Osteoblast (primary cell): Measurements from ENCODE around the gene PNMA6F. TPM values are rescaled to one million over a fixed set of nuclear protein-coding genes. Genes with fewer than 3 reads are reported as not detected.

Experiments used
- DNase-seq: peaks from one replicate; pipeline ENCODE4 v3.0.0; 2011; ENCODE audit warnings: low spot score, mixed read lengths; ENCODE audit not compliant: insufficient read length; ENCODE audit errors: missing footprints
- H2AFZ ChIP-seq: 2 replicates; pipeline ENCODE4 v1.6.0; 2011; ENCODE audit warnings: mild to moderate bottlenecking, low read length
- H3K27ac ChIP-seq: 2 replicates; pipeline ENCODE4 v1.5.1; 2011; ENCODE audit warnings: mild to moderate bottlenecking, low read depth, low read length, moderate library complexity
- H3K27me3 ChIP-seq: 2 replicates; pipeline ENCODE4 v1.6.0; 2012; ENCODE audit warnings: mild to moderate bottlenecking, control low read depth, inconsistent platforms, low read length, moderate library complexity; ENCODE audit not compliant: insufficient read depth
- H3K36me3 ChIP-seq: 2 replicates; pipeline ENCODE4 v1.5.1; 2011; ENCODE audit warnings: mild to moderate bottlenecking, low read length, control low read depth, moderate library complexity; ENCODE audit not compliant: insufficient read depth
- H3K4me1 ChIP-seq: 2 replicates; pipeline ENCODE4 v1.5.1; 2011; ENCODE audit warnings: mild to moderate bottlenecking, low read length, control low read depth, moderate library complexity; ENCODE audit not compliant: insufficient read depth
- H3K4me2 ChIP-seq: 2 replicates; pipeline ENCODE4 v1.6.0; 2011; ENCODE audit warnings: mild to moderate bottlenecking, low read length; ENCODE audit not compliant: insufficient read depth
- H3K4me3 ChIP-seq: fragments of 200-600 bp; sonication (generic); 3 replicates; pipeline ENCODE4 v1.5.1; 2012; ENCODE audit warnings: mild to moderate bottlenecking, low read length, inconsistent platforms; ENCODE audit not compliant: insufficient read depth
- H3K79me2 ChIP-seq: 2 replicates; pipeline ENCODE4 v1.6.0; 2012; ENCODE audit warnings: mild to moderate bottlenecking, low read length, control low read depth, inconsistent platforms; ENCODE audit not compliant: insufficient read depth
- H3K9me3 ChIP-seq: 2 replicates; pipeline ENCODE4 v1.5.1; 2011; ENCODE audit warnings: low read depth, low read length, control low read depth
- H4K20me1 ChIP-seq: 2 replicates; pipeline ENCODE4 v1.6.0; 2012; ENCODE audit warnings: mild to moderate bottlenecking, low read length, control low read depth; ENCODE audit not compliant: insufficient read depth
- total RNA-seq: library from RNA; depleted of rRNA; stranded (reverse); fragments of >200 nt; gene quantifications from 2 replicates; pipeline ENCODE4 v1.2.3, GENCODE V29; 2012
- TF ChIP-seq, protein P1 (sequence below): IDR thresholded peaks from 2 replicates; pipeline ENCODE4 v1.5.1; 2011; ENCODE audit warnings: mild to moderate bottlenecking, low read depth, low read length, moderate library complexity; ENCODE audit errors: extremely low read depth

The PNMA6F gene
- total RNA-seq, 1 donor = not detected

DNA sequence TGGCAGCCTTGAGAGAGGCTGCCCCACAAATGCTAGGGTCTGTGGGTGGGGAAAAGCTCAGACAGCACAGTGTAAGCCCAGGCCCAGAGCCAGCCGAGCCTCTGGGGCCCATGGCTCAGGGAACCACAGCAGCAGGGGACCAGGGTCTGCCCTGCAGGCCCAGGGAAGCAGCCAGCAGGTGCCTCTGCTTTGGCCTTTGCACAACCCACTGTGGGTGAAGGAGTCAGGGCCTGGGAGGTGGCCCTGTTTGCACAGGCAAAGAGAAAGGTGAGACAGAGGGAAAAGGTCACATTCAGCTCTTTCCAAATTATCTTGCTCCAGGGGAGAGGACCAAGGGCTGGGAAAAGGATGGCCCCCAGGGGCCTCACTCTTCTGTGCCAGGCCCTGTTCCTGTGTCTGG is 8.7 kb downstream of the PNMA6F start:
- DNase-seq = peak; percentile 36
- H3K79me2 ChIP-seq = no peaks in the 10 kb centered on the region

DNA sequence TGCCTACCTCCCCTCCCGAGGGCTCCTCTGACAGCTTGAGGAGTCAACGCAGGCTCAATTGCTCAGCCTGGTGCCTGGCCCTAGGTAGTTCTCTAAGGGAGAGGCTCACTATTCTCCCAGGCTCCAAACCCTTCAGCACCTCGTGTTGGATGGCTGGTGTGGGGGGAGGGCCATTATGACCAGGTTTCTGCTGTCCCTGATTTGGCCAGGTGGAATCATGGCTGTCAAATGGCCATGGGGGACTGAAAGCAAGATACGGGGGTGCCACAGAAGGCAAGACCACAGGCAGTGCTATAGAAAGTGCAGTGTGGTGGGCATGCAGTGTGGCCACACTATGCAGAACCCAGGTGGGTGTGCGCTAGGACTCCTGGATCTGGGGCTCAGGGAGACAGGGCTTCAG is 9.5 kb downstream of the PNMA6F start:
- no peak overlapping the region for H2AFZ ChIP-seq
- no peaks in the 10 kb centered on the region for H3K9me3 ChIP-seq
- H3K79me2 ChIP-seq = no peaks in the 10 kb centered on the region
- peak; percentile 34 for DNase-seq
- TF ChIP-seq, protein P1, sequence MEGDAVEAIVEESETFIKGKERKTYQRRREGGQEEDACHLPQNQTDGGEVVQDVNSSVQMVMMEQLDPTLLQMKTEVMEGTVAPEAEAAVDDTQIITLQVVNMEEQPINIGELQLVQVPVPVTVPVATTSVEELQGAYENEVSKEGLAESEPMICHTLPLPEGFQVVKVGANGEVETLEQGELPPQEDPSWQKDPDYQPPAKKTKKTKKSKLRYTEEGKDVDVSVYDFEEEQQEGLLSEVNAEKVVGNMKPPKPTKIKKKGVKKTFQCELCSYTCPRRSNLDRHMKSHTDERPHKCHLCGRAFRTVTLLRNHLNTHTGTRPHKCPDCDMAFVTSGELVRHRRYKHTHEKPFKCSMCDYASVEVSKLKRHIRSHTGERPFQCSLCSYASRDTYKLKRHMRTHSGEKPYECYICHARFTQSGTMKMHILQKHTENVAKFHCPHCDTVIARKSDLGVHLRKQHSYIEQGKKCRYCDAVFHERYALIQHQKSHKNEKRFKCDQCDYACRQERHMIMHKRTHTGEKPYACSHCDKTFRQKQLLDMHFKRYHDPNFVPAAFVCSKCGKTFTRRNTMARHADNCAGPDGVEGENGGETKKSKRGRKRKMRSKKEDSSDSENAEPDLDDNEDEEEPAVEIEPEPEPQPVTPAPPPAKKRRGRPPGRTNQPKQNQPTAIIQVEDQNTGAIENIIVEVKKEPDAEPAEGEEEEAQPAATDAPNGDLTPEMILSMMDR = no peak
- H3K4me2 ChIP-seq = no peak overlapping the region
- no peaks in the 10 kb centered on the region for H3K4me1 ChIP-seq
- H3K27ac ChIP-seq = no peak overlapping the region
- no peaks in the 10 kb centered on the region for H3K36me3 ChIP-seq
- H3K27me3 ChIP-seq = peaks cover 15% of the 10 kb centered on the region
- no peaks in the 10 kb centered on the region for H4K20me1 ChIP-seq
- H3K4me3 ChIP-seq = no peak overlapping the region

More for the DNA sequence above, 8.7 kb downstream of the PNMA6F start:
- Histone ChIP-seq H3K4me3 (no peak overlapping the region), H4K20me1 (no peaks in the 10 kb centered on the region), H3K27ac (no peak overlapping the region), H3K9me3 (no peaks in the 10 kb centered on the region), H3K4me1 (no peaks in the 10 kb centered on the region), H3K36me3 (no peaks in the 10 kb centered on the region), H3K4me2 (no peak overlapping the region), H3K27me3 (peaks cover 15% of the 10 kb centered on the region), H2AFZ (no peak overlapping the region)
- TF ChIP-seq, protein P1 = no peak

DNA sequence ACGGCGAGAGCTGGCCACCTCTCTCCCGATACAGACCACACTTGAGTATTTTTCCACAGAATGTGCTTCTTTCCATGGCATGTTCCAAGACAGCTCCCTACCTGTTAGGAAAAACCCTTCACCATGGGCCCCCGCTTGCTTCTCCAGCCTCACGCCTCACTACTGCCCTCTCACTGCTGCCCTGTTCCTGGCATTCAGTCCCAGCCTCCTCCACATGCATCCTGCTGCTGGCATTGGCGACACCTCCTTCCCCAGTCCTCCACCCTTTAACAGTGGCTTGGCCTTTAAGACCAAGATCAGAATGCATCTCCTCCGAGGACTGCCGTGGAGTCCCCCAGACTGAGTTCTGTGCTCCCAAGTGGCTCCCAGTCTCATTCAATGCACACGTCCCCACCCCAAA is 10.7 kb downstream of the PNMA6F start:
- Histone ChIP-seq H4K20me1 (no peaks in the 10 kb centered on the region), H2AFZ (no peak overlapping the region), H3K27ac (no peak overlapping the region), H3K27me3 (peaks cover 15% of the 10 kb centered on the region), H3K4me3 (no peak overlapping the region), H3K4me2 (no peak overlapping the region), H3K36me3 (no peaks in the 10 kb centered on the region), H3K79me2 (no peaks in the 10 kb centered on the region), H3K9me3 (no peaks in the 10 kb centered on the region), H3K4me1 (no peaks in the 10 kb centered on the region)
- DNase-seq = peak; percentile 74
- TF ChIP-seq, protein P1 = no peak

DNA sequence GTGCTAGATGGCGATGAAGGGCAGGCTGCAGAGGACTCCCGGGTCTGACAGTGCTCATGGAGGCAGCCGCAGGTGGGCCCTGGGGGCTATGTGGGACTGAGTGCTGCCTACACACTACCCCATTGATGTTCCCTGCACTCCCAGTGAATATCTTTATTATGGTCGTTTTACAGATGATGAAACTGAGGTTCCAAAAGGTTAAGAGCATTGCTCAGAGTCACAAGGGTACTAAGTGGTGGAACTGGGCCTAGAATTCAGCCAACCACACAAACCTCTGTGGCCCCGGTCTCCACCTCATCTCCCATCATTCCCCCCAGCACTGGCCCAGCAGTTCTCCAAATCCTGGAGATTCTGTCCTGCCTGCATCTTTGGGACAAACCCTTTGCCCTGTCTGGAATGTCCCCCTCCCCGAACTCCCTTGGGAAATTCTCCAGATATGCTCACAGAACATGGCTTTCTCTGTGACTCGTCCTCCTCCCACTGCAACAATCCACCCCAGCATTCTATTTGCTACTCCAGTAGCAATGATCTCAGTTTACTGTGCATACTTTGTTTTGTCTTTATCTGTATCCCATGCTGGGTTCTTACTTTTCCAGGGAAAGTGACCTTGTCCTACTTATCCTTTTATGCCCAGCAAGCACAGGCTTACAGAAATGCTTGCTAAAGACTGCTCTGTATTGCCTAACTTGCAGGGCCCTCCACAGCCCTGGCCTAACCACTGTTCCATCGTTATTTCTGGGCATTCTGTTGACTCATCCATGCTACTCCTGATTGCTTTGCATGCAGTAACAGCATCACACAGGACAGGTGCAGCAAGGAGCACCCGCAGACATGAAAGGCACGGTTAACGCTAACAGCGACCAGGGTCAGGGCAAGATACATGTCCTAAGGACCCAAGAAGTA is 14.0 kb downstream of the PNMA6F start:
- H2AFZ ChIP-seq = no peak overlapping the region
- no peak overlapping the region for H3K27ac ChIP-seq
- no peaks in the 10 kb centered on the region for H3K36me3 ChIP-seq
- H3K79me2 ChIP-seq = no peaks in the 10 kb centered on the region
- H3K4me1 ChIP-seq = no peaks in the 10 kb centered on the region
- DNase-seq = peak; percentile 43
- TF ChIP-seq, protein P1 = no peak
- H3K4me2 ChIP-seq = no peak overlapping the region
- no peak overlapping the region for H3K4me3 ChIP-seq
- H3K27me3 ChIP-seq = peaks cover 28% of the 10 kb centered on the region
- H4K20me1 ChIP-seq = no peaks in the 10 kb centered on the region
- H3K9me3 ChIP-seq = no peaks in the 10 kb centered on the region
